AG04450 (cell line): ENCODE data around the gene DRC1. TPM values are rescaled to one million over a fixed set of nuclear protein-coding genes. Genes with fewer than 3 reads are reported as not detected.

ENCODE experiments used
- CTCF ChIA-PET: fragments of 300-600, 350-600 bp; formaldehyde crosslinking; extraction: SDS; loops from one replicate; lab custom pipeline; 2022; ENCODE audit warnings: antibody characterized with exemption, inconsistent platforms; lab: Charles Lee
- POLR2A ChIA-PET: fragments of 350-600 bp; formaldehyde crosslinking; extraction: SDS; loops from one replicate; lab custom pipeline; 2021; ENCODE audit warnings: antibody characterized with exemption, inconsistent platforms; lab: Yijun Ruan, JAX
- DNase-seq: peaks from one replicate; pipeline ENCODE4 v3.0.0-alpha.2; 2011; ENCODE audit warnings: low read depth, low spot score
- H3K27ac ChIP-seq: one replicate; pipeline ENCODE4 v1.5.1; 2012; ENCODE audit warnings: low read depth, low read length, control low read depth
- H3K27me3 ChIP-seq: one replicate; pipeline ENCODE4 v1.6.0; 2012; ENCODE audit warnings: low read length; ENCODE audit not compliant: control insufficient read depth, insufficient read depth
- H3K4me3 ChIP-seq: 2 replicates; pipeline ENCODE4 v1.5.1; 2011; ENCODE audit warnings: mild to moderate bottlenecking, low read depth, low read length, control low read depth
- H3K9me3 ChIP-seq: 2 replicates; pipeline ENCODE4 v1.5.1; 2012; ENCODE audit warnings: low read length; ENCODE audit not compliant: control insufficient read depth, insufficient read depth
- polyA plus RNA-seq: library from polyadenylated mRNA; depleted of rRNA; stranded (reverse); fragments of >200 nt; gene quantifications from 2 replicates; pipeline ENCODE4 v1.2.3, GENCODE V29; 2011
- TF ChIP-seq, protein P1 (sequence below): IDR thresholded peaks from 2 replicates; pipeline ENCODE4 v1.5.1; 2011; ENCODE audit warnings: low read depth, low read length, control low read depth, inconsistent platforms

Gene DRC1
- polyA plus RNA-seq, 1 experiment = not detected

DNA sequence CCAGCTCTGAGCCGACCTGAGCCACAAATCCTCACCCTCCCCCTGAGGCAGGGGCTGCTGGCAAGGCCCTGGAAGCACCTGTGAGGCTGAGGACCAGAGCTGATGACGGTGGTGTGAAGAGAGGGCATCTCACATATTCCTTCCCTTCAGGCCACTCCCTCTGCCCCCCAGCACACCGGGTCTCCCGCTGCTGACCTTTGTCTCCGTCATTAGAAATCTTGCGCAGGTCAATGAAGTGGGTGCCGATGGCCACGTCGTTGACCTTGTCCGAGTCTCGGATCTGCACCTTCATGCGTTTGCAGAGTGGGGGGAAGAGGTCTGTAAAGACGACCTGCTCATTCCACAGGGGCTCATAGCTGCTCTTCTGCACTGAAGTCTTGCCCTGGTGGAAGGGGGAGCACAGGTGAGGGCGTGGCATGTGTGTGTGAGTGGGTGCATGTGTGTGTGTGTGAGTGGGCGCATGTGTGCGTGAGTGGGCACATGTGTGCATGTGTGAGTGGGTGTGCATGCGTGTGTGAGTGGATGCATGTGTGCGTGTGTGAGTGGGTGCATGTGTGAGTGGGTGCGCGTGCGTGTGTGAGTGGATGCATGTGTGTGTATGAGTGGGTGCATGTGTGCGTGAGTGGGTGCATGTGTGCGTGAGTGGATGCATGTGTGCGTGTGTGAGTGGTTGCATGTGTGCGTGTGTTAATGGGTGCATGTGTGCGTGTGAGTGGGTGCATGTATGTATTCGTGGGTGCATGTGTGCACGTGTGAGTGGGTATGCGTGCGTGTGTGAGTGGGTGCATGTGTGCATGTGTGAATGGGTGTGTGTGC is 80.7 kb downstream of the DRC1 start:
- Histone ChIP-seq H3K27me3 (peaks cover 27% of the 10 kb centered on the region), H3K4me3 (no peak overlapping the region), H3K27ac (no peak overlapping the region), H3K9me3 (no peaks in the 10 kb centered on the region)
- POLR2A ChIA-PET = no interaction called here
- CTCF ChIA-PET = no interaction called here
- no peak for DNase-seq
- TF ChIP-seq, protein P1, sequence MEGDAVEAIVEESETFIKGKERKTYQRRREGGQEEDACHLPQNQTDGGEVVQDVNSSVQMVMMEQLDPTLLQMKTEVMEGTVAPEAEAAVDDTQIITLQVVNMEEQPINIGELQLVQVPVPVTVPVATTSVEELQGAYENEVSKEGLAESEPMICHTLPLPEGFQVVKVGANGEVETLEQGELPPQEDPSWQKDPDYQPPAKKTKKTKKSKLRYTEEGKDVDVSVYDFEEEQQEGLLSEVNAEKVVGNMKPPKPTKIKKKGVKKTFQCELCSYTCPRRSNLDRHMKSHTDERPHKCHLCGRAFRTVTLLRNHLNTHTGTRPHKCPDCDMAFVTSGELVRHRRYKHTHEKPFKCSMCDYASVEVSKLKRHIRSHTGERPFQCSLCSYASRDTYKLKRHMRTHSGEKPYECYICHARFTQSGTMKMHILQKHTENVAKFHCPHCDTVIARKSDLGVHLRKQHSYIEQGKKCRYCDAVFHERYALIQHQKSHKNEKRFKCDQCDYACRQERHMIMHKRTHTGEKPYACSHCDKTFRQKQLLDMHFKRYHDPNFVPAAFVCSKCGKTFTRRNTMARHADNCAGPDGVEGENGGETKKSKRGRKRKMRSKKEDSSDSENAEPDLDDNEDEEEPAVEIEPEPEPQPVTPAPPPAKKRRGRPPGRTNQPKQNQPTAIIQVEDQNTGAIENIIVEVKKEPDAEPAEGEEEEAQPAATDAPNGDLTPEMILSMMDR = no peak

DNA sequence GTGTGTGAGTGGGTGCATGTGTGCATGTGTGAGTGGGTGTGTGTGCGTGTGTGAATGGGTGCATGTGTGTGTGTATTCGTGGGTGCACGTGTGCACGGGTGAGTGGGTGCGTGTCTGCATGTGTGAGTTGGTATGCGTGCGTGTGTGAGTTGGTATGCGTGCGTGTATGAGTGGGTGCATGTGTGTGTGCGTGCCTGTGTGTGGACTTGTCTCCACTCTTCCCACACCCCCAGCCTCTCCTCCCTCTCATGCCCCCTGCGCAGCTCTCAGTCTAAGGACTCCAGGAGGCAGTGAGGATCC is 81.3 kb downstream of the DRC1 start:
- TF ChIP-seq, protein P1 = no peak
- CTCF ChIA-PET = no interaction called here
- no peak for DNase-seq
- Histone ChIP-seq H3K27ac (no peak overlapping the region), H3K9me3 (no peaks in the 10 kb centered on the region), H3K27me3 (peaks cover 27% of the 10 kb centered on the region), H3K4me3 (no peak overlapping the region)
- POLR2A ChIA-PET = no interaction called here

DNA sequence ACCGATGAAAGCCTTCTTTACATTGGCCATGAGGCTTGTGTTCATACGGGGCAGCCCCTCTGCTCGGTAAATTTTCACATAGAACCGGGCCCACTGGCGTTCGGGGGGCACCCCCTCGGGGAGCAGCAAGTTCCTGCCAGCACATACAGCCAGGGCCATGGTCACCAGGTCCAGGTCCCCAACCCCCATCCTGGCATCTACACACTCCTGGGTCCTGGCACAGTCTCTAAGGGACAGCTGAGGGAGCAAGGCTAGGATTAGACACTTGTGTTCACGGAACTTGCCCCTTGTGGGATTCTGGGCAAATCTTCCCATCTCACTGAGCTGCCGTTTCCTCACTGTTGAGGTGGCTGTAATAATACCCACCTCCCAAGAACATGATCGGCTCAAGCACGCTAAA is 81.8 kb downstream of the DRC1 start:
- CTCF ChIA-PET = no interaction called here
- POLR2A ChIA-PET = no interaction called here

DNA sequence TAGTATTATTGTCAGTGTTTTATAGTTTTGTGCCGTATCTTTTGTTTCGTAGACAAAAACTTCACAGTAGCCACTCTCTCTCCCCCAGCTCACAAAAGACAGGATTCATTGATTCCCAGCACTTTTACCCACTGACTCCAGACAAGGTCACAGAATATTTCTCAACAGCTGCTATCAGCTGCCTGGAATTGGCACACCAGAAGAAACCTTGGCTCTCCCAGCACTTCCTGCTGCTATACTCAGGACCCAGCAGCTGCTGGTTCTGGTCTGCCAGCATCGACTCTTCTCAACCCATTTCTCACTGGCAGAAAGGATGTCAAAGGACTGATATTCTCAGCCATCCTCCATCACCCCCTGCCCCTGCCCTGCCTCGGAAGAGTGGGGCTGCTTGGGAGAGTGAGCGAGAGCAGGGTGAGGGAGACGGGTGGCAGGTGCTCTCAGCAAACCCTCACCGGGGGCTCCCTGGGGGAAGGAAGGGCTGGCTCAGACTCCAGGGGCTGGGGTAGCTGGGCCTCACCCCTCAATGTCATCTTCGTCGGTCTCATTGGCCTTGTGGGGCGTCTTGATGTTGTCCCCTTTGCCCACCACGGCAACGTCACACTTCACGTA is 82.3 kb downstream of the DRC1 start:
- Histone ChIP-seq H3K4me3 (no peak overlapping the region), H3K9me3 (no peaks in the 10 kb centered on the region), H3K27me3 (peaks cover 27% of the 10 kb centered on the region), H3K27ac (no peak overlapping the region)
- no peak for DNase-seq
- TF ChIP-seq, protein P1 = no peak
- ChIA-PET CTCF (no interaction called here), POLR2A (no interaction called here)

More for the DNA sequence above, 81.8 kb downstream of the DRC1 start:
- DNase-seq = no peak
- peaks cover 27% of the 10 kb centered on the region for H3K27me3 ChIP-seq
- H3K27ac ChIP-seq = no peak overlapping the region
- H3K4me3 ChIP-seq = no peak overlapping the region
- no peaks in the 10 kb centered on the region for H3K9me3 ChIP-seq
- TF ChIP-seq, protein P1 = no peak

DNA sequence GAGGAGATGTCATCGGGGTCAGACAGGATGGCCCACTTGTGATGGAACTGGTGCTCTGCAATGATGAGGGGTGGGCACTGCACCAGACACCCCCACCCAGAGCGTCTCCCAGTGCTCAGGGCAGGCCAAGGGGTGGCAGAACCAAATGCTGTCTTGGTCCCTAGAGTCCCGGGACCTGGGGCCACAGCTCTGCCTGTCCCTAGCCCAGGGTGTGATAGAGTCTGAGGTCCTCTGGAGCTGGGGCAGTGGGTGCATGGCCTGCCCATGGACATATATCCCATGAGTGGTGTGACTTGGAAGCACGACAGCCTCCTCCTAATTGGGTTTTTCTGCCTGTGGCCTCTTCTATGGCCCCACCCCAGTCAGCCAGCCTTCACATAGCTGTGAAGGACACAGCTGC is 82.9 kb downstream of the DRC1 start:
- POLR2A ChIA-PET = no interaction called here
- no peaks in the 10 kb centered on the region for H3K9me3 ChIP-seq
- DNase-seq = no peak
- TF ChIP-seq, protein P1 = no peak
- peaks cover 27% of the 10 kb centered on the region for H3K27me3 ChIP-seq
- H3K27ac ChIP-seq = no peak overlapping the region
- CTCF ChIA-PET = no interaction called here
- H3K4me3 ChIP-seq = no peak overlapping the region
